HG03378 (cell line): ENCODE data around the gene FBLN2.

Experiments
- ATAC-seq: cut with Tn5 transposase; IDR thresholded peaks from one replicate; pipeline ENCODE4 v1.9.1; 2021; ENCODE audit warnings: mild to moderate bottlenecking, moderate library complexity; ENCODE audit not compliant: unreplicated experiment

FBLN2 gene

DNA sequence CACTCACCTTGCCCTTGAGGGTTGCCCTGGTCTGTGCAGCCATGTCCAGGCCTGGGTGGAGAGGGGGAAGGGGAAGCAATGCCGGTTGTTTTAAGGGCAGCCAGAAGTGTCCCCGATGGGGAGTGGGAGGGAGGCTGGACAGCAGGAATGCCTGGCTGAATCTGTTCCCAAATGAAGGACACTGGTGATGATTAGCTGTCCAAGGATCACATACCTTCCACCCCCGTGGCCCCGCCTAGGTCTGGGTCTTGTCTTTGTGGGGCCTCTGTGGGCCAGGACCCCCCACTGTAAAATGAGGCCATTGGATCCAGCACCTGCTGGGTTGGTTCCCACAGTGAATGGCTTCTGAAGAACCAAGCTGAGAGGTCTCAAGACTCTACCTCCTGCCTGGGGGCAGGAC is 71.4 kb downstream of the FBLN2 start:
- ATAC-seq: no peak

DNA sequence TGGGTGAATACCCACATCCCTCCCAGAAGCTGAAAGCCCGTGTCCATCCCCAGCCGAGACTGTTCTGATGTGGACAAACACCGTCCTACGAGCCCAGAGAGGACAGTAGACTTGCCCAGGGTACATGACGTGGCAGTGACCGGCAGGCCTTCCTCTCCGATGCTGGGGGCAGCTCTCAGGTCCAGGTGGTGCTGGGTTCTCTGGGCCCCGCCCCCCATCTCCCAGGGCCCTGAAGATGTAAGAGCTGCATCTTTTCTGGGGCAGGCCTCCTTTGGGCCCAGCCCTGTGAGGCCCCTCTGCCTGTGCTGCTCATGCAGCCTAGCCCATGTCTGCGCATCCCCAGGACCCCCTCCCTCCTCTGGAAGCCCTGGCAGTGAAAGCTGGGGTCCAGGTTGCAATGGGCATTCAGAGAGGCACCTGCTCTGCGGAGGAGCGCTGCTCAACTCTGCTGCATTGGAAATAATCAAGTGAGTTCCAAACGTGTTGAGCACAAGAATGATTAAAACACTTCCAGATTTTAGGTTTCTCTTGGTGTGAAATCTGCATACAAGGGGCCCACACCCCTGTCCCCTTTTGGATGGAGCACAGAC is 71.9 kb downstream of the FBLN2 start:
- no peak for ATAC-seq

DNA sequence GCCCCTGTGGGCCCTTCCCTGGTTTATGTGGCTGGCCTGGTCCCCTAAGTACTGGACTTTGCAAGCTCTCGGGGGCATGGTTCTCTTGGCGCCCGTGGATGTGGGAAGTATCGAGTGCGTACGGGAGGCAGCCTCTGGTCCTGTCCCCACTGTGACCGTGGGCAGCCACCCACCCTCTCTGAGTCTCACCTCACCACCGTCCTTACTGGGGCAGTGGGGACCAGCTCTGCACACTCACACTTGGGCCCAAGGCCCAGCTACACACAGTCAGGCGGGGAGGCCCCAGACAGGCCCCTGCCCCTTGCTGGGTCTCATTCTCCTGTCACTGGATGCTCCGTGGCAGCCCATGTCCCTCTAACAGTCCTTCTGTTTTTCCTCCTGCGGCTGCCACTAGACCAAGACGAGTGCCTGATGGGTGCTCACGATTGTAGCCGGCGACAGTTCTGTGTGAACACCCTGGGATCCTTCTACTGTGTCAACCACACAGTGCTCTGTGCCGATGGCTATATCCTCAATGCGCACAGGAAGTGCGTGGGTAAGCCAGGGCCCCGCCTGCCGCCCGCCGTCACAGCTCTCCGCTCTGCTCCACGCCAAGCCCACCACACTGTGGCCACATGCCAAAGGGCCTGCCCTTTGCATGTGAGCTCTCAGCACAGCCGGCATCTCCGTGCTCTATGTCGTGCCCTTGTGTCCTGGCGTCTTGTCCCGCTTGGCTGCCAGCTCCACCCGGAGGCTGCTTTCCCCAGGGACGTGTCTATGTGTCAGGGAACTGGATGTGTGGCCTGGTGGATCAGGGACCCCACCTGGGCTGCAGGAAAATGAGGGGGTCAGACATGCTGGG is 72.7 kb downstream of the FBLN2 start:
- ATAC-seq: no peak

DNA sequence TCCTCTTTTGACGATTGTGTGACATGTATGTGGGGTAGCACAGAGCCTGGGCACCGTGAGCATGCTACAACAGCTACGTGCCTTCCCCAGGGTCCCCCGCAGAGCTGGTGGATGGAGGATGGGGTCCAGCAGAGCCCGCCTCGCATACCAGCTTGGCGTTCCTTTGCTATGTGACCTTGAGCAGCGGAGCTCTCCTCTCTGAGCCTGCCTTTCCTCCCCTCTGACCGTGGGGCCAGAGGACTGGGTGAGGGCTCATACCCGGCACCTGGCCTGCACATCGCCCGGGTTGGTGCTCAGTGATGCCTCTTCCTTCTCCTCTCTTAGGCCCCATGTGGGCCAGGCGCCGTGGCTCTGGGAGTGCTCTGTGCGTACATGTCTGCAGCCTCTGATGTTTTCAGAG is 73.4 kb downstream of the FBLN2 start:
- no peak for ATAC-seq

DNA sequence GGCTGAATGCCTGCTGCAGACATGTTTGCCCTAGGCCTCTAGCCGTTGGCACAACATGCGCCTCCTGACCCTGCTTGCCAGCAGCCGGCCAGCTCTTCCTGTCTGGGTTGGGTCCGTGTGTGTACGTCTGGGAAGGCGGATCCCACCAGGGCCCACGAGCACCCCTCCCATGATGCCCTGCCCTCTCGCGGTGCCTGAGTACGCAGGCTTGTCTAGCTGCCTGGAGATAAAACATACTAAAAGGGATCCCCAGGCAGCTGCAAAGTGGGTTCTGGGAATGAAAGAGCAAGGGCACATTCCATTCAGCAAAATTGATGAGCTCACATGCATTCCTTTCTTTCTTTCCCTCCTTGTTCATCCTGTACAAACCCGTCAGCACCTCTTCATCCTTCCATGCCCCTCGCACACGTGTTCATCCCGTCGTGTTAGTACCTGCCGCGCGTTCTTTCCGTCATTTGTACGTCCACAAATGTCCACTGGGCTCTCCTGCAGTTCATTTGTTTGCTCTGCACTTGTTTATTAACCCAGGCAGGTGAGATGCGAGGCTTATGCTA is 74.3 kb downstream of the FBLN2 start:
- ATAC-seq: no peak

DNA sequence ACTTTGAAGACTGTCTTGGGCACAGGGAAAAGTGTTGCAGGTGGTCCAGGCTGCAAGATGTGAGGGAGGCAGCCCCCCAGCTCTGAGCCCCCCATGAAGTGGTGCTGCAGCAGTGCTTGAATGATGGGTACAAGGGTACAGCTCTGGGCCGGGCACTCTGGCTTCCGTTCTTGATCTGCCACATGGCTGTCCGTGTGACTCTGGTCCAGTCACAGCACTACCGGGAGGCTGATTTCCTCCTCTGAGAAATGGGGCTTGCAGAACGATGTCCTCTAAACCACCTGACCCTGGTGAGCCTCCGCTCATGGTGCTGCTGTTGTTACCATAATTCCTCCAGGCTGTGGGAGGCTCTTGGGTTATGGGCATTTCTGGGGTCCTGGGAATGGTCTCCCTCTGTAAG is 75.1 kb downstream of the FBLN2 start:
- ATAC-seq: no peak

DNA sequence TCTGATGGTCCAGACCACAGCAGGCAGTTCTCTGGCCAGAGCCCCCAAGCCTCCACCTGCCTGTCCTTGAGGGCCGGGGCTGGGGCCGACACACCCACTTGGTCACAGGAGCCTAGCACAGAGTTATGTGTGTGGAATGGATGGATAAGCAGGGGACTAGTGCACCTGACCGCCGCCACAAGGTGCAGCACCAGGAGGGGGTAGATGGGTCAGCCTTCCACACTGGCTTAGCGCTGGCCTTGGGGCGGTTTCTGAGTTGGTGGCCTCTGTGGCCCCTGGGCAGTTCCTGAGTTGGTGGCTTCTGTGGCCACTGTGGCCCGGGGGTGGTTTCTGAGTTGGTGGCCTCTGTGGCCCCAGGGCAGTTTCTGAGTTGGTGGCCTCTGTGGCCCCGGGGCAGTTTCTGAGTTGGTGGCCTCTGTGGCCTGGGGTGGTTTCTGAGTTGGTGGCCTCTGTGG is 75.8 kb downstream of the FBLN2 start:
- no peak for ATAC-seq

DNA sequence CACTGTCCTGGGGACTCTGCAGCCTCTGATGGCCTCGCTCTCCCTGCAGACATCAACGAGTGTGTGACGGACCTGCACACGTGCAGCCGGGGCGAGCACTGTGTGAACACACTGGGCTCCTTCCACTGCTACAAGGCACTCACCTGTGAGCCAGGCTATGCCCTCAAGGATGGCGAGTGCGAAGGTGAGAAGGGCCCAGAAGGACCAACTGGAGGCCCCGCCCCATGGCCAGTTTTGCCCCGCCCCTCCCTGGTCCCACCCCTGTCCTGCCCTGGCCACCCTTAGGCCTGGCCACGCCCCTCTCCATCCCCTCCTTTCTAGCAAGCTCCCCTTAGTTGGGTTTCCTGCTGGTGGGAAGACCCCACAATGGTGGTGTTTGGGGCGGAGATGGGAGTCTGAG is 77.5 kb downstream of the FBLN2 start:
- ATAC-seq: no peak

DNA sequence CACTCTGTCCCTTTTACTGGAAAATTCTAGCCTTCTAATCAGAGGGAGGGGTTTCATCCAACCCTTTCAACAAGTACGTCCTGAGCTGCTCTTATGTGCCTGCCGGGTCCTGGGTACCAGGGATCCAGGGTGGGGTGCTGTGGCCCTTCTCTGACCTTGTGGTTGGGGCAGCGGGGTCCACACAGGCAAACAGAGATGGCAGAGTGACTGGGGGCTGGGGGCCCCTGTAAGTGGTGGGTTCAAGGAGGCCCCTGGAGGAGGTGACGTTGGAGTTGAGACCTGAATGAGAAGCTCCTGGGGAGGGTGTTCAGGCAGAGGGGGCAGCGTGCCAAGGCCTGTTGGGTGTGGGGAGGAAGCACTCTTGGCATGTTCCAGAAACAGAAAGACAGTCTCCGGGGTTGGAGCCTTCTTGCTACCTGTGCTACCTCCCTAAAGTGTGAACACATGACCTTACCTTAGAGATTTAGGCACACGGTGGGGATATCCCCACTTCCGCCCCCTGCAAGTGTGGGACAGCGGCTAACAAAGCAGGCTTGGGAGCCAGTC is 78.1 kb downstream of the FBLN2 start:
- no peak for ATAC-seq

DNA sequence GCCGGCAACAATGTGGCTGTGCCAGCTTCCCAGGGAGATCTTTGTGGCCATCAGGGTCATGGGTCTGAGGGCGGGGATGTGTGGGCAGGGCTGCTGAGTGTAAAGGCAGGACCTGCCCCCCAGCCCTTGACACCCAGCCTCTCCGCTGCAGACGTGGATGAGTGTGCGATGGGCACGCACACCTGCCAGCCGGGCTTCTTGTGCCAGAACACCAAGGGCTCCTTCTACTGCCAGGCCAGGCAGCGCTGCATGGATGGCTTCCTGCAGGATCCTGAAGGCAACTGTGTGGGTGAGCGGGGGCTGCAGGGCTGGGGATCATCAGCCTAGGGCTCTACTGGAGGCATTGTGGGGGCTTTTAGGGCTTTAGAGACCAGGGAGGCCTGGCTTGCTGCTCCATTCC is 78.8 kb downstream of the FBLN2 start:
- ATAC-seq: no peak

DNA sequence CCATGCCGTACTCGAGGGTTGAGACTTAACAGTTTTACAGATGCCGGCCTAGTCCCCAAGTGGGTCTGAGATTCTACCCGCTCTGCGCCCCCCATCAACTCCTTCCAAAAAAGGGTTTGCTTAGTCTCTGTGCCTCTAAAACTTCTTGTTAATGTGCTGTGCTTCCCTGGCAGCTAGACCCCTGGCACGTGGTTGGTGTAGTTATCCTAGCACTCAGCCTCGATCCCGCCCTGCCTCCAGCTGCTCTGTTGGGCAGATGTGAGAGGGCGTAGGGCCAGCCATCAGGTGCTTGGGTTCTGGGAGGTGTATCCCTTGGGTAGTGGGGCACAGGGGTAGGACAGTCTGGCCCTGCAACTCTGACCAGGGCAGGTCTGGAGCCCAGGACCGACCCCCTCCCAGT is 79.5 kb downstream of the FBLN2 start:
- no peak for ATAC-seq

DNA sequence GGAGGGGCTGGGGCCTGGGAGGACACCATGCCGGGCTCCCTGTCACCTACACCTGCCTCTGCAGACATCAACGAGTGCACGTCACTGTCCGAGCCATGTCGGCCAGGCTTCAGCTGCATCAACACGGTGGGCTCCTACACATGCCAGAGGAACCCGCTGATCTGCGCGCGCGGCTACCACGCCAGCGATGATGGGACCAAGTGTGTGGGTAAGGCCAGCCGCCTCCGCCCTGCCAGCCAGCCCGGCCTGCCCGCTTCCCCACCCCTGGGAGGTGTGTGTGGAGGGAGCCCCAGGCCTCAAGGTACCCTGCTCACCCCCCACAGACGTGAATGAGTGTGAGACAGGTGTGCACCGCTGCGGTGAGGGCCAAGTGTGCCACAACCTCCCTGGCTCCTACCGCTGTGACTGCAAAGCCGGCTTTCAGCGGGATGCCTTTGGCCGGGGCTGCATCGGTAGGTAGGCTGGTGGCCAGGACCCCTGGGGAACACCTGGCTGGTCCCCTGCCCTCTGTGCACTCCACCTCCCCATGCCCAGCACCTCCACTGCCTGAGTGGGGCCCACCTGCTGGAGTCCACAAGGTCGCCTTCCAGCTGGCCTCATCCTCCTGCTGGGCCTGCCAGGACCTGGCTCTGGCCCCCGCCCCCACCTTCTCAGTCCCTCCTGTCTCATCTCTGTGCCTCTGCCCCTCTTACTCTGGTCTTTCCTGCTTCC is 80.1 kb downstream of the FBLN2 start:
- ATAC-seq: no peak

DNA sequence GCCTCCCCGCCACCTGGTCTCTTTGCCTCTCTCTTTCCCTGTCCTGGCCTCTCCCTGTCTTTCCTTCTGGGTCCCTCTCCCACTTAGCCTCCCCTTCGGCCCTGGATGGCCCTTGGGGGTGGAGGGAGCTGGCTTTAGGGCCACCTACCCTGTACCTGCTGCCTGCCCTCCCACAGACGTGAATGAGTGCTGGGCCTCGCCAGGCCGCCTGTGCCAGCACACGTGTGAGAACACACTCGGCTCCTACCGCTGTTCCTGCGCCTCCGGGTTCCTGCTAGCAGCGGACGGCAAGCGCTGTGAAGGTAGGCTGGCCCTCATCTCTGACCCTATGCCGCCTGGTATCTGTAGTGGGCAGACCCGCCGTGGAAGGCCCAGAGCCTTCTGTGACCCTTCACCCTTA is 80.7 kb downstream of the FBLN2 start:
- ATAC-seq: no peak

DNA sequence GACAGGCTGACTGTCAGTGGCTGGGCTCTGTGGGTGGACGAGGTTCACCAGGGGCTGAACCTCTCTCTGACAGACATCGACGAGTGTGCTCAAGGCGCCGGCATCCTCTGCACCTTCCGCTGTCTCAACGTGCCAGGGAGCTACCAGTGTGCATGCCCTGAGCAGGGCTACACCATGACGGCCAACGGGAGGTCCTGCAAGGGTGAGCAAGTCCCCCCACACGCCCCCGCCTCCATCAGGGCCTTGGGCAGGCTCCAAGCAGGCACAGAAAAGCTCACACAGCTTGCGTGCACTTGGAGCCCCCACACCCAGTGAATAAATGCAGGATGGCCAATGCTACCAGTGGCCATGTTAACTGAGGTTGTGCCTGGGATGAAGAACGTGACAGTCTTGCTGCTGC is 82.3 kb downstream of the FBLN2 start:
- no peak for ATAC-seq

DNA sequence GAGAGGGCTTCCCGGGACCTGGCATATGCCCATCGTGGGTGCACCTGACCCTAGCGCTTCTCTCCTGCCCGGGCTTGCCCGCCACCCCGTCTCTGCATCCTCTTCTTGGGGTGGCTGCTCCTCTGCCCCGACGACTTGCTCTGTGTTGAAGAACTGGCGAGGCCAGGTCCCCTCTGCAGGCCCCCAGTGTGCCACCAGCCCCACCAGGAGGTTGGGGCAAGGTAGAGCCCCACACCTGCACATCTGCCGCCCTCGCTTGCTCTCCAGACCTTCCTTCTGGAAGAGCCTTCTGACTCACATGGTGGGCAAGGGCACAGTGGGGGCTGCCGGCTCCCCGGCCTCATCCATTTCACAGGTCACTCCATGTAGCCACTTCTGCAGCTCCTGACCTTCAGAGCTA is 84.3 kb downstream of the FBLN2 start:
- no peak for ATAC-seq

DNA sequence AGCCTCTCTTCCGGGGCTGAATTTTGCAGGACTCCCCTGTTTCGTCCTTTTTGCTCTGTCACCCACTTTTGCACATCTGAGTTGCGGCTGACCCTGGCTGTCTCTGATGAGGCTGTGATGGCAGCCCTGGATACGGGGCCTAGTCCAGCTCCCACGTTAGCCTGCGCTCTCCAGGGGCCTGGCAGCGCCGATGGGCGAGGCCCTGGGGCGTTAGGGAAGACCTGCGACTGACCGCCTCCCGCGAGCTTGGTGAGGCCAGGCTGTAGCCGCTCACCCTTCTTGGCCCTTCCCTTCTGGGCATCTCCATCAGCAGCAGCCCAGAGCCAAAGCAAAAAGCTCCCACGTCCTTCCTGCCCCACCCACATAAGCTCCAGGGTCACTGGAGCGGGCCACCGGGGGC is 85.2 kb downstream of the FBLN2 start:
- ATAC-seq: no peak

DNA sequence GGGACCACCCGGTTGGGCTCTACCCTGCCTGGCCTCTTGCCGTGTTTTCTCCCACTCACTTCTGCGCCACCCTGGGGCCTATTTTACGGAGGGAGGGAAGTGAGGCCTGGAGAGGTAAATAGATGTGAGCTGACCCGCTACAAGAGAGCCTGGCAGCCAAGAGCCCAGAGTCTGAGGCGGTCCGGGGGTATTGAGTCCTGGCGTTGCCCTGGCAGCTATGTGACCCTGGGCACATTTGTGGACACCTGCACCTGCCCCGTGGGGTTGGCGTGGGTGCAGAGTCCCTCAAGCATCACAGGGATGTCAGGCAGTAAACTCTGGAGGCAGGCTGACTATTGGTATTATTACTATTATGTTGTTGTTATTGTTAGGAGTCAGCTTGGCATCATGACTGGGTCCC is 85.7 kb downstream of the FBLN2 start:
- no peak for ATAC-seq

DNA sequence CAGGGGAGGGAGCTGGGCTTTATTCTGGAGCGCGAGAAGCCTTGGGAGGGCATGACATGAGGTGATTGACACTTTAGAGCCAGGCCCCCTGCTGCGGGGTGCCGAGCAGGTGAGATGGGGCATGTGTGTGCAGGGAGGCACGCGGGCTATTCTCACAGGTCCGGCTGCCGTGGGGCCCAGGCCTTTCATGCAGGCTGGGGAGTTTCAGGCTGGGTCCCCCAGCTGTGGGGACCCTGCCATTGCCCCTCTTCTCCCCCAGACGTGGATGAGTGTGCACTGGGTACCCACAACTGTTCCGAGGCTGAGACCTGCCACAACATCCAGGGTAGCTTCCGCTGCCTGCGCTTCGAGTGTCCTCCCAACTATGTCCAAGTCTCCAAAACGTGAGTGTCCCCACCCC is 87.3 kb downstream of the FBLN2 start:
- no peak for ATAC-seq

DNA sequence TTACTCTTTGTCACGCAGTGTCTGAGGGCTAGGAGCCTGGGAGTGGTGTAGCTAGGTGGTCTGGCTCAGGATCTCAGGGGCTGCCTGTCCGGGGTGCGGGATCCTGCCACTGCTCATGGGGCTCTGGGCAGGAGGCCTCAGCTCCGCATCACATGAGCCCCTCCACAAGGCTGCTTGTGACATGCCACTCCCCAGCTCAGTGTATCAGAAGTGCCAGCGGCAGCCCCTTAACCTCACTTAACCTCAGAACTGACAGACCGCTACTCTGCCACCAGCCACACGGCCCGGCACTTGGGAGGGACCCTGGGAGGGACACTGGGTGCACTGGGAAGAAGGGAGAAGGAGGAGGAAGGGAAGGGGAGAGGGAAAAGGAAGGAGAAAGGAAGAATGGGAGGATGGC is 87.9 kb downstream of the FBLN2 start:
- no peak for ATAC-seq

DNA sequence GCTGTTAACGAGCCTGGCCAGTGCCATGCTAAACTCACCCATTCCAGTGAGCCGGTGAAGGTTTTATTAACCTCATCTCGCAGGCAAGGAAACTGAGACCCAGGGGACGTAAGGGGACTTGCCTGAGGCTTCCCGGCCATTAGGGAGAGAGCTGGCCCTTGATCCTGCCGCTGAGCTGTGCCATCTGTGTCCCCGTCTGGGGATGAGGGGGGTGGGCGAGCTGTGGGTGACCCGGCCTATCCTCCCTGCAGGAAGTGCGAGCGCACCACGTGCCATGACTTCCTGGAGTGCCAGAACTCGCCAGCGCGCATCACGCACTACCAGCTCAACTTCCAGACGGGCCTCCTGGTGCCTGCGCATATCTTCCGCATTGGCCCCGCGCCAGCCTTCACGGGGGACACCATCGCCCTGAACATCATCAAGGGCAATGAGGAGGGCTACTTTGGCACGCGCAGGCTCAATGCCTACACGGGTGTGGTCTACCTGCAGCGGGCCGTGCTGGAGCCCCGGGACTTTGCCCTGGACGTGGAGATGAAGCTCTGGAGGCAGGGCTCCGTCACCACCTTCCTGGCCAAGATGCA is 88.5 kb downstream of the FBLN2 start:
- no peak for ATAC-seq

DNA sequence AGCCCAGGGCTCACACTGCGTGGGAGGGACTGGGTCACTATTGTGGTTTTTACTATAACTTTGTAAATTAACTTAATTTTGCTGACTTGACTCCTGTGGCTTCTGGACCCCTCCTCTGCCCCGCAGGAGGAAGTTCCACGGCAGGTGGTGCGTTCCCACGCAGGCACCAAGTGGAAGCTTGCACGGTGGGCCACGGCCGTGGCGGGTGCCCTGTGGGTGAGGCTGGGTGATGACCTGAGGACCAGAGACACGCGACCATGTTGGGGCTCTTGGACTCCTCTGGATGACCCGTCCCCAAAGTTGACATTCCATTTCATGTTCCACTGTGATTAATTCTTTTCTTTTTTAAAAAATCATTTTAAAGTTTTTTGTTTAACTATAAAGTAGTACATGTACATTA is 89.0 kb downstream of the FBLN2 start:
- ATAC-seq: no peak
